ENCODE measurements around the gene FAM184A. TPM values are rescaled to one million over a fixed set of nuclear protein-coding genes. Genes with fewer than 3 reads are reported as not detected.

FAM184A gene
- total RNA-seq, 4 donors from 2014 or later, result 0.19 to 6.8 (median 1.8) TPM

DNA sequence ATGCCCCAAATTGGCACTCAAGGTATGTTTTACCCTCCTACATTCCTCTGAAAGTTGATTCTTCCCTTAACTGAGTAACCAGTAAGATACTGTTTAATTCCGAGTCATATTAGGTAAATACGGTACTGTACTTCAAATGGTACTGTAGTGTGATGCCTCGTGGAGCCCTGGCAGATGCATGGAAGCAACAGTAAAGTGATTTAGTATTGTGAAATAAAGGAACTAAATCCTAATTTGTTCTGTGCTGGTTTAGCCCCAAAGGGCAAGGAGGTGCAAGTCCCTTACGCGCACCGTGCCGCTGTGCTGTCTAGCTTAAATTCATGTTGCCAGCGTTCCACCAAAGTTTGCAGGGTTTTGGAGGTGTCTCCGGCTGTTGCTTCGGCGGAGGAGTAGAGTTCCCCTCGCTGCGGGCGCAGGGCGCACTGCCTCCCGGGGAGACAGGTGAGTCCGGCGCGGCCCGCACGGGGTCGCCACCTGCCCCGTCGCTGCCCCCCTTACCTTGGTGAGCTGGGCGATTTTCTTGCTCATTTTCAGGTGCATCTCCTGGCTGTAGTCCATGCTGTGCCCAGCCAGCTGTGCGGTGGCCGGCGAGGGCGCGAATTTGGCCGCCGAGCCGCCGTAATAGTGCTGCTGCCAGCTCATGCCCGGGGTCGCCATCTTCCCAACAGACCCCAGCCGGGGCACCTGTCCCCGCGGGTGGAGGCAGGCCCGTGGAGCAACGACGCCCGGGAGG is 655 bp downstream of the FAM184A start:
- DNase-seq (ENCODE audit: low spot score in 2 of 2), result peak; percentile 62 to 81
- TF ChIP-seq EP300 (IDR thresholded peaks at IDR 0.05) (no peak), POLR2A (IDR thresholded peaks at IDR 0.05) (no peak), POLR2AphosphoS5 (IDR thresholded peaks at IDR 0.05) (no peak)
- TF ChIP-seq, protein P1, sequence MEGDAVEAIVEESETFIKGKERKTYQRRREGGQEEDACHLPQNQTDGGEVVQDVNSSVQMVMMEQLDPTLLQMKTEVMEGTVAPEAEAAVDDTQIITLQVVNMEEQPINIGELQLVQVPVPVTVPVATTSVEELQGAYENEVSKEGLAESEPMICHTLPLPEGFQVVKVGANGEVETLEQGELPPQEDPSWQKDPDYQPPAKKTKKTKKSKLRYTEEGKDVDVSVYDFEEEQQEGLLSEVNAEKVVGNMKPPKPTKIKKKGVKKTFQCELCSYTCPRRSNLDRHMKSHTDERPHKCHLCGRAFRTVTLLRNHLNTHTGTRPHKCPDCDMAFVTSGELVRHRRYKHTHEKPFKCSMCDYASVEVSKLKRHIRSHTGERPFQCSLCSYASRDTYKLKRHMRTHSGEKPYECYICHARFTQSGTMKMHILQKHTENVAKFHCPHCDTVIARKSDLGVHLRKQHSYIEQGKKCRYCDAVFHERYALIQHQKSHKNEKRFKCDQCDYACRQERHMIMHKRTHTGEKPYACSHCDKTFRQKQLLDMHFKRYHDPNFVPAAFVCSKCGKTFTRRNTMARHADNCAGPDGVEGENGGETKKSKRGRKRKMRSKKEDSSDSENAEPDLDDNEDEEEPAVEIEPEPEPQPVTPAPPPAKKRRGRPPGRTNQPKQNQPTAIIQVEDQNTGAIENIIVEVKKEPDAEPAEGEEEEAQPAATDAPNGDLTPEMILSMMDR (IDR thresholded peaks at IDR 0.05), result no peak
- H3K9me3 ChIP-seq, result no peaks in the 10 kb centered on the region
- no peaks in the 10 kb centered on the region for H3K36me3 ChIP-seq
- H3K27me3 ChIP-seq, result no peaks in the 10 kb centered on the region
- peak overlapping the region; percentile 61 for H3K27ac ChIP-seq
- peak overlapping the region; percentile 71 for H3K4me3 ChIP-seq
- peaks cover 22% of the 10 kb centered on the region for H3K4me1 ChIP-seq
- 1% methylated on average over 25 of the region's 43 CpGs for WGBS

DNA sequence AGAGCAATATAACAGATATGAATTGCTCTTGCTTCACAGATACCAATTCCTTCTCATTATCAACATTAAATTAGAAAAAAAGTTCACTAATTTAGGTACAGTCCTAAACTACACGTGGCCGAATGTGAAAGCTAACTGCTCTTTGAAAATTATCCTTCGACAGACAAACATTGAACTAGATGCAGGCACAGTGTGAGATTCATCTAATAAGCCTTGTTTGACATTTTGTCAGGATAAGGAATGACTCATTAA is 1.1 kb downstream of the FAM184A start:
- Histone ChIP-seq H3K27ac (no peak overlapping the region), H3K9me3 (no peaks in the 10 kb centered on the region), H3K4me3 (peak overlapping the region; percentile 71), H3K27me3 (no peaks in the 10 kb centered on the region), H3K36me3 (no peaks in the 10 kb centered on the region), H3K4me1 (peaks cover 22% of the 10 kb centered on the region)
- TF ChIP-seq, protein P1 (IDR thresholded peaks at IDR 0.05), result no peak
- no peak for TF ChIP-seq POLR2AphosphoS5 (IDR thresholded peaks at IDR 0.05)
- no peak for TF ChIP-seq POLR2A (IDR thresholded peaks at IDR 0.05)
- no peak for TF ChIP-seq EP300 (IDR thresholded peaks at IDR 0.05)
- no peak for DNase-seq (ENCODE audit: low spot score in 2 of 2)
- 16% methylated on average over 3 of the region's 3 CpGs for WGBS

DNA sequence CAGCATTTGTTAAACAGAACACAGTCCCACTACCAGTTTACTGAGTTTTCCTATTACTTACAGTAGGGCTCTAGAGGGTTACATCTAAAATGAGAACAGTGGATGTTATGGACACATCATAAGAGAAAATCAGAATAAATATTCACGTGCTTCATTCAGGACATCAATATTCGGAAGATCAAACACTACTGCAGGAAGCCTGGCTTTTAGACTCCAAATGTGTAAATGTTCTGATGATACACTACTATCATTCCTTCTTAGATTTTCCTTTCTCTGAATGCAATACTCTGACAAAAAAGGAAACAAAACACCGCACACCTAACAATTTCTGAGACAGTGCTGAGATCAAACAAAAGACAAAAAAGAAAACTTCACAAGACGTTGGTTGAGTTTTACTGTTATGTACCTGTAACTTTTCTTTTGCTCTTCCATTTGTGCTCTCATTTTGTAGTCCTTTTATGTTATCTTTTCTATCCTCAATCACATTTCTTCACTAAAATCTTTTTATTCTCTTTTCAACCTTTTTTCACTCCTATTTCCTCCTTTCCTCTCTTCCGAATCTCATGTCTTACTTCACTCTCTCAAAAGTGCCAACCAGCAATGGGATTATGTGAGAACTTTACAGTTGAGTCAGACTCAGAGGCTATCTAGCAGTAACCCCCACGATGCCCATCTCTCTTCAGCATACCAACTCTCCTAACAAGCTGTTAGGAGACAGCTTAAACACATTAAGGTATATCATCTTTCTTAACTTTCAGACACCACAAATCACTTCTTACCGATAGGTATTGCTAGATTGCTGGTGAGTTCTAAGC is 1.7 kb downstream of the FAM184A start:
- WGBS, result 67% methylated on average over 7 of the region's 7 CpGs
- no peaks in the 10 kb centered on the region for H3K27me3 ChIP-seq
- no peaks in the 10 kb centered on the region for H3K9me3 ChIP-seq
- H3K36me3 ChIP-seq, result no peaks in the 10 kb centered on the region
- no peak overlapping the region for H3K27ac ChIP-seq
- no peak for TF ChIP-seq EP300 (IDR thresholded peaks at IDR 0.05)
- DNase-seq (ENCODE audit: low spot score in 2 of 2), result no peak
- H3K4me1 ChIP-seq, result peaks cover 22% of the 10 kb centered on the region
- peak overlapping the region; percentile 71 for H3K4me3 ChIP-seq

DNA sequence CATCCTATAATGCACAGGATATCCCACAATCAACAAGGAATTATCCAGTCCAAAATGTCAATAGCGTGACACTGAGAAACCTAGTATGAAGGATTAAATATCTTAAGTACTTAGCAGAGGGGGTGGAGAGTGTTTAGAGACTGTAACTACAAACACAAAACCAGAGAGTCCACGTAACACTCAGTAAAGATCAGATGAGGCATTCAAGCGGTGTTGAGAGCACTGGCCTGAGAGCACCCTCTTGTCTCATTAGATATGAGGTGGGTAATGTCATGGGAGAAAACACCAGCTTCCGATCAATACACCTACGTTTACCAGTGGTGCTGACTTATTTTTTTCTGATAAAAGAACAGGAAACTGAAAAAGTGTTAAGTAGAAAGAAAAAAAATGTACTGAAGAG is 2.3 kb downstream of the FAM184A start:
- Histone ChIP-seq H3K27me3 (no peaks in the 10 kb centered on the region), H3K36me3 (no peaks in the 10 kb centered on the region), H3K9me3 (no peaks in the 10 kb centered on the region), H3K4me1 (peaks cover 22% of the 10 kb centered on the region), H3K4me3 (no peak overlapping the region), H3K27ac (no peak overlapping the region)
- TF ChIP-seq POLR2A (IDR thresholded peaks at IDR 0.05), result no peak
- no peak for TF ChIP-seq POLR2AphosphoS5 (IDR thresholded peaks at IDR 0.05)
- TF ChIP-seq, protein P1 (IDR thresholded peaks at IDR 0.05), result no peak
- no peak for TF ChIP-seq EP300 (IDR thresholded peaks at IDR 0.05)
- DNase-seq (ENCODE audit: low spot score in 2 of 2), result no peak
- WGBS, result 78% methylated on average over 5 of the region's 5 CpGs

DNA sequence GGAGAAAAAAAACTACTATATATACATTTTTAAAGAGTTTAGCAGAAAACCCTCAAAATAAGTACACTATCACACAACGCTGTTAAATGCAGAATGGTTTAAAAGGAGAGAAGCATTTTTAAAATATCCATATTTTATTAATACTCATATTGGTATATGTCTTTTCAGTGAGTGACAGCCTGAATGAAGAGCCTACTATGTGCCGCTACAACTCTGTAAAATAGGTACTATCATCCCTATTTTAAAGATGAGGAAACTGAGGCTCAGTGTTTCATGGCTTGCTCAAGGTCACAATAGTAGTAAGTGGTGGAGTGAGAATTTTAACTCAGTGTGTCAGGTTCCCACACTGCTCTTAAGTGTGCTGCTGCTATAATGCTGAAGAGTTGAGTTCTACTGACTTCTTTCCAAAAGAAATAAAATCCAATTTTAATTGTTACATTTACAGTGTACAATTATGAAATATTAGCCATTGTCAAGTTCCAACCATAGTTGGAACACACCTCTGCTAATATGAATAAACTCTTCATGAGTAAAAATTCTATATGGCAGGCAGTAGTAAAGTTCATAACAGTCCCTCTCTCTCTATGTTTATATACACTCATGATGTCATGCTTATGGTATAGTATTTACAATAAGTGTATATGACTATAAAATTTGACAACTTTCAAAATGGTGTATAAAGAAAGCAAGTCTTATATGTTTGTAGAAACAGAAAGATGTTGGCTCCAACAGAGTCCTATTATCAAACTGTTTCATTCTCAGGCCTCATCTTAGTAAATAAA is 3.1 kb downstream of the FAM184A start:
- Histone ChIP-seq H3K9me3 (no peaks in the 10 kb centered on the region), H3K27me3 (no peaks in the 10 kb centered on the region), H3K27ac (no peak overlapping the region), H3K36me3 (no peaks in the 10 kb centered on the region), H3K4me1 (peaks cover 22% of the 10 kb centered on the region), H3K4me3 (no peak overlapping the region)
- TF ChIP-seq, protein P1 (IDR thresholded peaks at IDR 0.05), result no peak
- DNase-seq (ENCODE audit: low spot score in 2 of 2), result no peak
- WGBS, result 95% methylated on average over 2 of the region's 2 CpGs

Data from suprapubic skin (tissue), 4 donors.